PC-9 (cell line): ENCODE results near the gene PSMB7. TPM values are rescaled to one million over a fixed set of nuclear protein-coding genes. Genes with fewer than 3 reads are reported as not detected.

Source experiments
- BruUV-seq: library from RNA; stranded (reverse); fragments of 400-500 nt; replicated peaks from 2 replicates; lab custom pipeline; 2021; lab: Mats Ljungman, UMichigan
- CTCF ChIA-PET: fragments of 300-600 bp; sonication (Branson Sonifier 250); formaldehyde crosslinking; loops from one replicate; lab custom pipeline; 2022; ENCODE audit warnings: antibody characterized with exemption; lab: Charles Lee
- POLR2A ChIA-PET: fragments of 300-600 bp; sonication (Branson Sonifier 250); formaldehyde crosslinking; loops from one replicate; lab custom pipeline; 2022; ENCODE audit warnings: antibody characterized with exemption; ENCODE audit not compliant: unreplicated experiment; lab: Charles Lee
- DNase-seq, 2 experiments: peaks; one replicate each; pipeline versions ENCODE4 v3.0.0 to v3.0.0-alpha.2; 2015 to 2022; ENCODE audit warnings: mixed read lengths in 1 of 2
- H2AFZ ChIP-seq: fragments of 200-600 bp; sonication (generic); 2 replicates; pipeline ENCODE4 v1.8.1; 2017; ENCODE audit warnings: antibody characterized with exemption
- H3F3A ChIP-seq: fragments of 200-600 bp; sonication (generic); 2 replicates; pipeline ENCODE4 v1.8.1; 2017; ENCODE audit warnings: antibody characterized with exemption, mild to moderate bottlenecking, low read depth; ENCODE audit not compliant: insufficient read depth
- H3K27ac ChIP-seq: fragments of 200-600 bp; sonication (generic); 2 replicates; pipeline ENCODE4 v1.6.1; 2016; ENCODE audit warnings: mixed run types
- H3K27me3 ChIP-seq: fragments of 200-600 bp; sonication (generic); 2 replicates; pipeline ENCODE4 v1.6.1; 2016; ENCODE audit warnings: low read depth, mixed run types; ENCODE audit not compliant: insufficient read depth
- H3K36me3 ChIP-seq: fragments of 200-600 bp; sonication (generic); 2 replicates; pipeline ENCODE4 v1.6.1; 2016; ENCODE audit warnings: low read depth, mixed run types
- H3K4me1 ChIP-seq: fragments of 200-600 bp; sonication (generic); replicated peaks from 2 replicates; pipeline ENCODE4 v1.6.1; 2016; ENCODE audit warnings: mixed run types; ENCODE audit not compliant: insufficient read depth
- H3K4me2 ChIP-seq: fragments of 200-600 bp; sonication (generic); 2 replicates; pipeline ENCODE4 v1.6.1; 2017; ENCODE audit warnings: mixed run types
- H3K4me3 ChIP-seq: fragments of 200-600 bp; sonication (generic); 2 replicates; pipeline ENCODE4 v1.6.1; 2016; ENCODE audit warnings: mixed run types
- H3K79me2 ChIP-seq: fragments of 200-600 bp; sonication (generic); 2 replicates; pipeline ENCODE4 v1.6.1; 2017; ENCODE audit warnings: low read depth, mixed run types
- H3K9me2 ChIP-seq: fragments of 200-600 bp; sonication (generic); 2 replicates; pipeline ENCODE4 v1.8.1; 2017; ENCODE audit warnings: mild to moderate bottlenecking; ENCODE audit not compliant: insufficient read depth
- H3K9me3 ChIP-seq: fragments of 200-600 bp; sonication (generic); 2 replicates; pipeline ENCODE4 v1.8.1; 2016; ENCODE audit warnings: low read depth; ENCODE audit not compliant: insufficient read depth
- H4K20me1 ChIP-seq: fragments of 200-600 bp; sonication (generic); 2 replicates; pipeline ENCODE4 v1.8.1; 2017; ENCODE audit not compliant: insufficient read depth
- CTCF ChIP-seq: fragments of 200-600 bp; sonication (generic); conservative IDR thresholded peaks from 2 replicates; pipeline ENCODE4 v1.6.1; 2017; ENCODE audit warnings: mixed run types, antibody characterized with exemption, mild to moderate bottlenecking, moderate library complexity
- EZH2 ChIP-seq: fragments of 200-600 bp; sonication (generic); IDR thresholded peaks from 2 replicates; pipeline ENCODE4 v1.8.0; 2017; ENCODE audit warnings: antibody characterized with exemption, low read depth
- intact Hi-C: fragments of 100-400 bp; cut with micrococcal nuclease; formaldehyde crosslinking; loops from one replicate; pipeline ENCODE4 v1.10.0; 2022; ENCODE audit not compliant: unreplicated experiment
- total RNA-seq: library from RNA; stranded (reverse); gene quantifications from 2 replicates; pipeline ENCODE4 v1.2.3, GENCODE V29; 2021

PSMB7 gene
- total RNA-seq, 1 experiment from 2014 or later: 359 TPM

GRCh38 chr9:124339603-124340146, 75.6 kb downstream of the PSMB7 start:
- H3K4me1 ChIP-seq: peaks cover 10% of the 10 kb centered on the region
- H3K9me3 ChIP-seq: no peaks in the 10 kb centered on the region
- peaks cover 12% of the 10 kb centered on the region for H4K20me1 ChIP-seq
- no peaks in the 10 kb centered on the region for H3K9me2 ChIP-seq
- ChIA-PET POLR2A (no interaction called here), CTCF (no interaction called here)
- no peak overlapping the region for H3K4me2 ChIP-seq
- no peaks in the 10 kb centered on the region for H3K36me3 ChIP-seq
- no peak overlapping the region for H2AFZ ChIP-seq
- H3K79me2 ChIP-seq: no peaks in the 10 kb centered on the region
- no peak overlapping the region for H3K27ac ChIP-seq
- DNase-seq: no peak
- intact Hi-C loops: no loop called here
- no TSS peak for BruUV-seq
- TF ChIP-seq EZH2 (no peak), CTCF (no peak)
- H3K27me3 ChIP-seq: no peaks in the 10 kb centered on the region
- H3K4me3 ChIP-seq: no peak overlapping the region
- peaks cover 17% of the 10 kb centered on the region; the same call in 1 of the 2 replicates for H3F3A ChIP-seq

GRCh38 chr9:124337562-124337961, 77.7 kb downstream of the PSMB7 start:
- CTCF ChIA-PET: interaction anchor here (0.6 kb wide), 1 partner anchor 299 kb away, joined by 3 read pairs; no protein-coding TSS in a partner anchor
- Histone ChIP-seq H3K27ac (no peak overlapping the region), H3F3A (peaks cover 15% of the 10 kb centered on the region; the same call in 1 of the 2 replicates), H3K9me3 (no peaks in the 10 kb centered on the region), H4K20me1 (peaks cover 4% of the 10 kb centered on the region; the same call in 1 of the 2 replicates), H3K36me3 (no peaks in the 10 kb centered on the region), H3K9me2 (no peaks in the 10 kb centered on the region), H3K4me1 (peaks cover 6% of the 10 kb centered on the region), H3K4me2 (no peak overlapping the region), H2AFZ (no peak overlapping the region), H3K27me3 (no peaks in the 10 kb centered on the region), H3K79me2 (no peaks in the 10 kb centered on the region), H3K4me3 (no peak overlapping the region)
- POLR2A ChIA-PET: no interaction called here
- TF ChIP-seq EZH2 (no peak), CTCF (no peak)
- no peak for DNase-seq
- intact Hi-C loops: no loop called here
- no TSS peak for BruUV-seq

- H3F3A ChIP-seq: peaks cover 7% of the 10 kb centered on the region; the same call in 1 of the 2 replicates
- ChIA-PET POLR2A (no interaction called here), CTCF (no interaction called here)
- H3K4me2 ChIP-seq: no peak overlapping the region
- no peak overlapping the region for H3K4me3 ChIP-seq
- no peaks in the 10 kb centered on the region for H3K79me2 ChIP-seq
- H4K20me1 ChIP-seq: no peaks in the 10 kb centered on the region
- no TSS peak for BruUV-seq
- DNase-seq: no peak
- H3K36me3 ChIP-seq: no peaks in the 10 kb centered on the region
- intact Hi-C loops: no loop called here
- H3K4me1 ChIP-seq: no peaks in the 10 kb centered on the region
- TF ChIP-seq CTCF (no peak), EZH2 (no peak)
- no peaks in the 10 kb centered on the region for H3K27me3 ChIP-seq
- no peak overlapping the region for H3K27ac ChIP-seq
- no peaks in the 10 kb centered on the region for H3K9me3 ChIP-seq
- H2AFZ ChIP-seq: no peak overlapping the region
- H3K9me2 ChIP-seq: no peaks in the 10 kb centered on the region
Observed at GRCh38 chr9:124335320-124335707, 79.9 kb downstream of the PSMB7 start.
